ENCODE measurements around the gene GPR139.

Gene GPR139

GRCh38 chr16:20053336-20053735, 20.4 kb downstream of the GPR139 start:
- DNase-seq (ENCODE audit: low read depth) = no peak

GRCh38 chr16:20051611-20052010, 22.1 kb downstream of the GPR139 start:
- no peak for DNase-seq (ENCODE audit: low read depth)

- DNase-seq (ENCODE audit: low read depth) = no peak
Observed at GRCh38 chr16:20051147-20051546, 22.5 kb downstream of the GPR139 start.

GRCh38 chr16:20049831-20050230, 23.9 kb downstream of the GPR139 start:
- no peak for DNase-seq (ENCODE audit: low read depth)

GRCh38 chr16:20045886-20046285, 27.8 kb downstream of the GPR139 start:
- no peak for DNase-seq (ENCODE audit: low read depth)

- no peak for DNase-seq (ENCODE audit: low read depth)
Observed at GRCh38 chr16:20042848-20043247, 30.8 kb downstream of the GPR139 start.

GRCh38 chr16:20041924-20042596, 31.6 kb downstream of the GPR139 start:
- no peak for DNase-seq (ENCODE audit: low read depth)

- no peak for DNase-seq (ENCODE audit: low read depth)
Observed at GRCh38 chr16:20040011-20040410, 33.7 kb downstream of the GPR139 start.

GRCh38 chr16:20029611-20030010, 44.1 kb downstream of the GPR139 start:
- no peak for DNase-seq (ENCODE audit: low read depth)

GRCh38 chr16:20026361-20027072, 47.2 kb downstream of the GPR139 start:
- no peak for DNase-seq (ENCODE audit: low read depth)

- no peak for DNase-seq (ENCODE audit: low read depth)
Observed at GRCh38 chr16:20023190-20023589, 50.5 kb downstream of the GPR139 start.

- DNase-seq (ENCODE audit: low read depth) = no peak
Observed at GRCh38 chr16:20020976-20021375, 52.7 kb downstream of the GPR139 start.

- no peak for DNase-seq (ENCODE audit: low read depth)
Observed at GRCh38 chr16:20020083-20020482, 53.6 kb downstream of the GPR139 start.

GRCh38 chr16:20016234-20016633, 57.5 kb downstream of the GPR139 start:
- no peak for DNase-seq (ENCODE audit: low read depth)

GRCh38 chr16:20004931-20005330, 68.8 kb downstream of the GPR139 start:
- no peak for DNase-seq (ENCODE audit: low read depth)

- no peak for DNase-seq (ENCODE audit: low read depth)
Observed at GRCh38 chr16:20002936-20003335, 70.8 kb downstream of the GPR139 start.

- DNase-seq (ENCODE audit: low read depth) = no peak
Observed at GRCh38 chr16:20001856-20002707, 71.6 kb downstream of the GPR139 start.

GRCh38 chr16:19997734-19998133, 76.0 kb downstream of the GPR139 start:
- DNase-seq (ENCODE audit: low read depth) = no peak

GRCh38 chr16:19997264-19997663, 76.4 kb downstream of the GPR139 start:
- DNase-seq (ENCODE audit: low read depth) = no peak

- DNase-seq (ENCODE audit: low read depth) = no peak
Observed at GRCh38 chr16:19994466-19995170, 79.1 kb downstream of the GPR139 start.

GRCh38 chr16:19991614-19992013, 82.1 kb downstream of the GPR139 start:
- no peak for DNase-seq (ENCODE audit: low read depth)

- no peak for DNase-seq (ENCODE audit: low read depth)
Observed at GRCh38 chr16:19984135-19984534, 89.6 kb downstream of the GPR139 start.

Measured in activated T-cell treated with anti-CD3 and anti-CD28 coated beads for 1 hour (primary cell).